Superior temporal gyrus (tissue), 1 donor: ENCODE data around the gene PTGER2.

Experiments used
- DNase-seq: peaks from one replicate; pipeline ENCODE4 v3.0.0-alpha.2; 2016; ENCODE audit errors: extremely low spot score

PTGER2 gene, protein sequence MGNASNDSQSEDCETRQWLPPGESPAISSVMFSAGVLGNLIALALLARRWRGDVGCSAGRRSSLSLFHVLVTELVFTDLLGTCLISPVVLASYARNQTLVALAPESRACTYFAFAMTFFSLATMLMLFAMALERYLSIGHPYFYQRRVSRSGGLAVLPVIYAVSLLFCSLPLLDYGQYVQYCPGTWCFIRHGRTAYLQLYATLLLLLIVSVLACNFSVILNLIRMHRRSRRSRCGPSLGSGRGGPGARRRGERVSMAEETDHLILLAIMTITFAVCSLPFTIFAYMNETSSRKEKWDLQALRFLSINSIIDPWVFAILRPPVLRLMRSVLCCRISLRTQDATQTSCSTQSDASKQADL

DNA sequence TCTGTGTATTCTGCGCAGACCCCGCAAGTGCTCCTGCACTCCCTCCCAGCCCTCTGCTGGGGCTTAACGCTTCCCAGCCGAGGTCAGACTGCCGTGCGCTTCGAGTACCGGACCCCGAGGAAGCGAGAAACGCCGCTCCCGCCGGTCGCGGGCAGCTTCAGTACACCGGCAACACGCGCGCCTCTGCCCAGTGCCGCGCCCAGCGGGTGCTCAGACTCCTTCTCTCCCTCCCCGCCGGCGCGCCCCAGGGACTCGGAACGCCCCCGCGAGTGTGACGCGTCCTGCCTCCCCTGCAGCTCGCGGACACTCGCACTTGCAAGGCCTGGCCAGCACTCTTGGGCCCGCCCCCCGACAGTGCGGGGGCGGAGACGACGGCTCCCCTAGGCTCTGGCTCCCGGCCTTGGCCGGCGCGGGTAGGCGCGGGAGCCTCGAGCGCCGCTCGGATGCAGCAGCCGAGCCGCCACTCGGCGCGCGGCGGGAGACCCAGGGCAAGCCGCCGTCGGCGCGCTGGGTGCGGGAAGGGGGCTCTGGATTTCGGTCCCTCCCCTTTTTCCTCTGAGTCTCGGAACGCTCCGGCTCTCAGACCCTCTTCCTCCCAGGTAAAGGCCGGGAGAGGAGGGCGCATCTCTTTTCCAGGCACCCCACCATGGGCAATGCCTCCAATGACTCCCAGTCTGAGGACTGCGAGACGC, at the start of gene PTGER2:
PTGER2 (plus strand) TSS at position 410 of the 692 bp plus-strand sequence; CDS start at position 647, 237 bp downstream.
- DNase-seq, result no peak

DNA sequence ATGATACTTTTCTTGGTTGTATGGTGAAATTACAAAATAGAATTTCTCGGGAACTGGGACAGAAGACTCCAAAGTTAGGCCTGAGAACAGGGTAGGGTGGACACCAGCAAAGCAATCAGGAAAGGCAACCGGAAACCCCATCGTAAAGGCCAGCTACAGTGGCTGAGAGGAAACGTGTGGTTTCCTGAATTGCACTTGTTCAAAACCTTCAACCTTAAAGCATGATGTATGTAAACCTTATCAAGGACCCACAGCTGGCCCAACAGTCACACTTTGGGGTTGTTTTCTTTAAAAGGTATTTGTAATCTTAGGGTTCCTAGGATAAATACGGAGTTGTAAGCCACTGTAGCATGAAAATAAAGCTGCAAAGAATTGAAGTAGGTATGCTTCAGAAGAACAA, 48.9 kb upstream of the PTGER2 start:
- no peak for DNase-seq

DNA sequence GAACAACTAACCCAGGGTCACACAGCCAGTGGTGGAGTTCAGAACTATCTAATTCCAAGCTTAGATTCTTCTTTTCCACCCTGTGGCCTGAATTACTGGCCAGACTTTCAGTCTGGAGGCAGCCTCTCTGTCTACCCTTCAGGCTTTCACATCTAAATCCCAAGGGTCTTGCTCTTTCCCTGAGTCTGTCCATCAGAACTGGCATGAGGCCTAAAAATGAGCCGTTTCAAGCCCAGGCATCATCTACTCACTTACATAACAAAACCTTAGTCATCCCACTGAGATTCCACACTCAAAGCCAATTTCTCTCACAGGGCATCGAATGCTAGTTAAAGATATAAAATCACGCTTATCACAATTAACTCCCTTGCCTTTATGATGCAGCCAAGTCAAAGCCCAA, 47.9 kb upstream of the PTGER2 start:
- DNase-seq, result no peak

DNA sequence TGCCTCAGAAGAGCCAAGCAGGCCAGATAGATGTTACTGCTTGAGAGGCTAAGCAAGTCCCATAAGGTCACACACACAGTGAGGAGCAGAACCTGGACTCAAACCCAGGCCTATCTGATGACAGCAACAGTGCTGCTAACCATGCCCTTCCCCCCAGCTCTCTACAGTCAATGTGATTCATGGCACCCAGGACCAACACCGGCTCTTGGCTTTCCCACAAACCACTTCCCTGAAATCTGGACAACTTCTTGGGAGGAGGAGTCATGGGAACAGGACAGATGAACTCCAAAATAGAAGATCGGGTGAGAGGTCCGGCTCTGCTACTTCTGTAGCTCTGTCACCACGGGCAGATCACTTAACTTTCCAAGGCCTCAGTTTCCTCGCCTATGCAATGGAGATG, 47.3 kb upstream of the PTGER2 start:
- no peak for DNase-seq

DNA sequence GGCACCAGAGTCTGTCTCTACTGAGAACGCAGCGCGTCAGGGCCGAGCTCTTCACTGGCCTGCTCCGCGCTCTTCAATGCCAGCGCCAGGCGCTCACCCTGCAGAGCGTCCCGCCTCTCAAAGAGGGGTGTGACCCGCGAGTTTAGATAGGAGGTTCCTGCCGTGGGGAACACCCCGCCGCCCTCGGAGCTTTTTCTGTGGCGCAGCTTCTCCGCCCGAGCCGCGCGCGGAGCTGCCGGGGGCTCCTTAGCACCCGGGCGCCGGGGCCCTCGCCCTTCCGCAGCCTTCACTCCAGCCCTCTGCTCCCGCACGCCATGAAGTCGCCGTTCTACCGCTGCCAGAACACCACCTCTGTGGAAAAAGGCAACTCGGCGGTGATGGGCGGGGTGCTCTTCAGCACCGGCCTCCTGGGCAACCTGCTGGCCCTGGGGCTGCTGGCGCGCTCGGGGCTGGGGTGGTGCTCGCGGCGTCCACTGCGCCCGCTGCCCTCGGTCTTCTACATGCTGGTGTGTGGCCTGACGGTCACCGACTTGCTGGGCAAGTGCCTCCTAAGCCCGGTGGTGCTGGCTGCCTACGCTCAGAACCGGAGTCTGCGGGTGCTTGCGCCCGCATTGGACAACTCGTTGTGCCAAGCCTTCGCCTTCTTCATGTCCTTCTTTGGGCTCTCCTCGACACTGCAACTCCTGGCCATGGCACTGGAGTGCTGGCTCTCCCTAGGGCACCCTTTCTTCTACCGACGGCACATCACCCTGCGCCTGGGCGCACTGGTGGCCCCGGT, 46.4 kb upstream of the PTGER2 start, which contains the start of gene PTGDR:
PTGDR (plus strand) TSS at position 198 of the 778 bp plus-strand sequence; CDS start at position 315, 117 bp downstream.
- DNase-seq, result no peak

DNA sequence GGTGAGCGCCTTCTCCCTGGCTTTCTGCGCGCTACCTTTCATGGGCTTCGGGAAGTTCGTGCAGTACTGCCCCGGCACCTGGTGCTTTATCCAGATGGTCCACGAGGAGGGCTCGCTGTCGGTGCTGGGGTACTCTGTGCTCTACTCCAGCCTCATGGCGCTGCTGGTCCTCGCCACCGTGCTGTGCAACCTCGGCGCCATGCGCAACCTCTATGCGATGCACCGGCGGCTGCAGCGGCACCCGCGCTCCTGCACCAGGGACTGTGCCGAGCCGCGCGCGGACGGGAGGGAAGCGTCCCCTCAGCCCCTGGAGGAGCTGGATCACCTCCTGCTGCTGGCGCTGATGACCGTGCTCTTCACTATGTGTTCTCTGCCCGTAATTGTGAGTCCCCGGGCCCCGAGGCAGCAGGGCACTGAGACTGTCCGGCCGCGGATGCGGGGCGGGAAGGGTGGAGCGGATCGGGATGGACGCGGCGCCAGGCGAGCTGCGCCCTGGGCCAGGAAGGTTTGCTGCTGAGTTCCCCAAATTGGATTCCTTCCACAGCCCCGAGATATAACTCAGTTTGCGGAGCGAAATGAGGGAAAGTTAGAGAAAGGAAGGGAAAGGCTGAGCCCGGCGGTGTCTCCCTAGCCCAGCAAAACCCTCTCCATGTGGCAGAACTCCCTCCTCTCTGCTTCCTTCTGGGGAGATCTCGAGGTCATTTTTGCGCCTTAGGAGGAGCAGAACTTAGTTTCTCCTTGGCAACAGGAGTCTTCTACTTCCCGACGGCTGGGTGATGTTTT, 45.6 kb upstream of the PTGER2 start:
- no peak for DNase-seq

DNA sequence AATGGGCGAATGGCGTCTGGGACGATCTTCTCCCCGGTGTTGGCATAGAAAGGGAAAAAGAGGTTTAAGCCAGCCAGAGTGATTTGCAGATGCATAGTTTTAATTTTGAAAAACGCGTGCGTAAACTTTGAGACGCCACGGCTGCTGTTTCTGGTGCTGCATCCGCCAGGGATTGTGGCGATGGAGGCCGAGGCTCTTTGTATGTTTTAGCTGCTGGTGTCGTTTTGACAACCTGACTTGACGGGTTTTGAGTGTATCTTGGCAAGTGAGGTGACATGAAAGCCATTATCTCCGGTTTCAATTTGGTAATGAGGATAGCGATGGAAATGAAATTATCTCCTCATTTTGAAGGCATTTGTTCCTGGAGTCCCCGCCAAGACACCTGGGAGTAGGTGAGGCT, 45.0 kb upstream of the PTGER2 start:
- DNase-seq, result no peak

DNA sequence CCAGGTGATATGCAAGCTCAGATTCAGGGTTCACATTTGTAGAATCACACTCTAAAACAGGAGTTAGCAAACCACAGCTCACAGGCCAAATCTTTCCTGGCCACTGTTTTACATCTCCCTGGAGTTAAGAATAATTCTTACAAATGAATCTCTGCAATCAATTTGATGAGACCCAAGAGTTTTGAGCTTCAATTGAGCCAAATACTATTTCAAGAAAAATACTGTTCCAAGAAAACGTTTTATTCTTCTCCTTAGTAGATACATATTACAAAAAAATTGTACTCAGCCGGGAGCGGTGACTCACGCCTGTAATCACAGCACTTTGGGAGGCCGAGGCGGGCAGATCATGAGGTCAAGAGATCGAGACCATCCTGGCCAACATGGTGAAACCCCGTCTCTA, 44.1 kb upstream of the PTGER2 start:
- no peak for DNase-seq

DNA sequence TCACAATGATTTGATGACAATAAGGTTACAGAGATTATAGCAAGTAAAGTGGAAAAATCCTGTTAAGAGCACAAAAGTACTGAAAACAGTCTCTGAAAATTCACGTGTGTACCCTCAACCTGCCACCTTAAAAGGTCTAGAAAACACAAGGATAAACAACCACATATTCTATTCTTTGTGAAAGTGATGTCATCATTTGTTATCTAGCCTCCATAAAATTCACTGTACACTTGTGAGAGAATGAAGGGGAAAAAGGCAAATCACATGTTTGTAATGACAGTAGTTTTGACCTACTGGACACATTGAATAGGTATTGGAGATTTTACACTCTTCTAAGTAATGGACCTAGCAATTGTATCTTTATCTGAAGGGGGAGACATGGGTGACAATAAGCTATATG, 42.6 kb upstream of the PTGER2 start:
- no peak for DNase-seq

DNA sequence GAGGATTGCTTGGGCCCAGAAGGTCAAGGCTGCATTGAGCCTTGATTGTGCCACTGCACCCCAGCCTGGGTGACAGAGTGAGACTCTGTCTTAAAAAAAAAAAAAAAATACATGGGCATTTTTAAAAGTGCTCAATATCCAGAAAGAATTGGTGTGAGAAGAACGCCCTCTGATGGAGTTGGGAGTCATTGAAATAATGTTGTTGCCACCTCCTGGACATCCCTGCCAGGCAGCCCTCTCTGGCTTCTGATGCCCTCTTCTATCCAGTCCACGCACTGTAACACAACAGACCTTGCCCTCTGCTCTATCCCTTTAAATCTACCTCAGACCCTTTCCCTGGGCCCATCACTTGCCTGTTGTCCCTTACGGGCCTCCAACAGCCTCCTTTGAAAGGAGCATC, 41.7 kb upstream of the PTGER2 start:
- DNase-seq, result no peak

DNA sequence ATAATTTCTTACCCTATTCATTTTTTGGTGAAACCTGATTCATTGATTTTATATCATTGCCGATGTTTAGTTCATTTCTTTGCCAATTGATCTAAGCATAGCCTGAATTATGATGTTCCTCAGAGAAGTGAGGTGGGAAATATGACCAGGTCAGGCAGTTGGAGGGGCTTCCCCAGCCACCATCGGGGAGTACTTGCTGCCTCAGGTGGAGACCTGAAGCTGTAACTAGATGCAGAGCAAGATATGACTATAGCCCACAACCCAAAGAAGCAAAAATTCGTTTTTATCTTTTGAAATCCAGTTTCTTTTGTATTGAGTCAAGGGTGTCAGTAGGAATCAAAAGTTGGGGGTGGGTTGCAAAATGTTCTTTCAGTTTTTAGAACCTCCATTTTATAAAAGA, 38.7 kb upstream of the PTGER2 start:
- no peak for DNase-seq

DNA sequence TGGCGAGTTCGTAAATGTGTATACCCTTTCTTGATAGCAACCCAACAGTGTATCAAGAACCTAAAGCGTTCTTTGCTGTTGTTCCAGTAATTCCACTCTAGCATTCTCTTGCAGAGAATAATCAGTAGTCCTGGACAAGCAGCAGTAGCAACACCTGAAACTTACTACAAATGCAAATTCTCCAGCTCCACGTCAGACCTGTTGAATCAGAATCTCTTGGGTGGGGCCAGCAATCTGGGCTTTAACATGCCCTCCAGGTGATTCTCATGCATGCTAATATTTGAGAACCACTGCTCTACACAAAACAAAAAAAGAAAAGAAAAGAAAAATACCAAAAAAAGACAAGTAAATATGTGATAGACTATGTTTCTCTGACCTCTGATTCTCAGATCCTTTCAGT, 36.6 kb upstream of the PTGER2 start:
- DNase-seq, result no peak

DNA sequence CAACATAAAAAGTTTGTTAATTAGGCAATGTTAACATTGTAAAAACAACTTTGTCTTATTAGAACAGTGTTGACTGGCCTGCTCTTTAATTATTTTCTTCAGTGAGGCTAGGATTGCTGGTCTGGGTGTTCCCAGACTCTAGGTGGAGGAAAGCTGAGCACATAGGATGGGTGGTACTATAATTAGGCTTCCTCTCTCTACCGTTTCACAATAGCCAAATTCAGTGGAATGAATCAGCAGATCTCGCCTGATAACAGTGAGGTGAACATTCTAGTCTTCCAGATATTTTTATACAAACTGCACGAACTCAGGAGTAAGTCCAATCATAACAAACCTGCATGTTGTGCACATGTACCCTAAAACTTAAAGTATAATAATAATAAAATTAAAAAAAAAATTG, 34.7 kb upstream of the PTGER2 start:
- no peak for DNase-seq

DNA sequence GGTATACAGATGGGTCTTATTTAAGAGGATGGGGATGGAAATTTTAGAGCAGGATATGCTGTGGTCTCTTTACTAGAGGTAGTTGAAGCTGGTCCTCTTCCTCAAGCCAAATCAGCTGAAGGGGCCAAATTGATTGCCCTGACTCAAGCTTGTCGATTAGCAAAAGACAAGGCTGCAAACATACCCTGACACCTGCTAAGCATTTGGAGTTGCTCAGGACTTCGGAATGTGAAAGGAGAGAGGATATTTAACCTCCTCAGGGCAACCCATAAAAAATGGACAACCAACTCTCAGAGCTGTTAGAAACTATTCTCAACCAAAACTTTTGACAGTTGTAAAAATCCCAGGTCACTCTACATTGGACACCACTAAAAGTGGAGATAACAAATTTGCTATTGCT, 31.0 kb upstream of the PTGER2 start:
- no peak for DNase-seq

DNA sequence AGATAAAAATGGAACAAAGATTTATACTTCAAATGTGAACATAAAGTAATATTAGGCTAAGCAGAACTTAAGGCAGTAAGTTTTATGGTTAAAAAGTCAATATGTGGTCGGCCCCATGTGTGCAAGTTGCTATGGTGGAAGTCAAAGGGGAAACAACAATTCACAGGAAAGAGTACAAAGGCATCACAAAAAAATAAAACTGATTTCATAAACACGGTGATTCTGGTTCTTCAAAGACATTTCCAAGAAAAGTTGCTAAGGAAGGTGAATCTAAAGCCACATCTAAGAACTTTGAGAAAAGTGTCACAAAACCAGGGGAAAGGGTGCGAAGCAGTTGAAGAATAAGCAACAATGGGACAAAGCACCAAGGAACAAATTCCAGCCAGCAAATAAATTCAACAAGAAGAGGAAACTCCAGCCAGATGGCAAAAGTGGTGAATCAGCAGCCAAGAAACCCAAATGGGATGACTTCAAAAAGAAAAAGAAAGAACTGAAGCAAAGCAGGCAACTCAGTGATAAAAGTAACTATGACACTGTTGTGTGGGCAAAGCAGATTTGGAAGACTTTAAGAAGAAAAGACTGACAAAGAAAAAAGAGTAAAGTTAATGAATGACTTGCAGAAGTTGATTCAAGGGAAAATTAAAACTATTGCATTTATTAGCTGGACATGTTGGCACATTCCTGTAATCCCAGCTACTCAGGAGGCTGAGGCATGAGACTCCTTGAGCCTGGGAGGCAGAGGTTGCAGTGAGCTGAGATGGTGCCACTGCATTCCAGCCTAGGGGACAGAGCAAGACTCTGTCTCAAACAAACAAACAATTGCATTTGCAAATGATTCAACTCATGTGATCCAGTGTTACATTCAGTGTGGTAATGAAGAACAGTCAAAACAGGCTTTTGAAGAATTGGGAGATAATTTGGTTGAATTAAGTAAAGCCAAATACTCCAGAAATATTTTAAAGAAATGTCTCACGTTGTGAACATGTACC, 27.2 kb upstream of the PTGER2 start:
- peak; percentile 41 for DNase-seq

DNA sequence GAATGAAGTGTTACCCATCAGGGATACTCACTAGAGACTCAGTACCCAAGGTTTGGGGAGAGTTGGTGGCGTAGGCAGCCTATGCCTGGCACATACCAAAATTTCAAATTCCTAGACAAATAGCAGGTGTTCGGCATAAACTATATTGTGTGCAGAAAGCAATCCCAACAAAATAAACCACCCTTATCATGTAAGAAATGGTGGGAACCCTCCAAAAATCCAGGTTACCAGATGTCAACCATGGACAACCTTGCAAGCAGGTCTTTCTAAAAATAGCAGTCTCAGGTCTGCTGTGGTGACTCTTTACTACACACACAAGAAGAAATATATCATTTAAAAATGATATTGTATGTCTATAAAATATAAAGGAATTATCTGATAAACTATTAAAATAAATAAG, 17.7 kb upstream of the PTGER2 start:
- no peak for DNase-seq

DNA sequence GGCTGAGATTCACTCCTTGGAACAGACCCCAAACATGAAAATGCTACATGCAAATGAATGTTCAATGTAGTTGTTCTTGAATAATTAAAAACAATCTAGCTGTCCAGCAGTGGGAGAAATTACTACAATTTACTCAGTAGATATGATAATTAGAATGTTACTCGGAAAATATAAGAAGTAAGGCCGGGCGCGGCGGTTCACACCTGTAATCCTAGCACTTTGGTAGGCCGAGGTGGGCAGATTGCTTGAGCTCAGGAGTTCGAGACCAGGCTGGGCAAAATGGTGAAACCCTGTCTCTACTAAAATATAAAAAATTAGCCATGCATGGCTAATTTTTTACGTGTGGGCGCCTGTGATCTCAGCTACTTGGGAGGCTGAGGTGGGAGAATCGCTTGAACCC, 15.3 kb upstream of the PTGER2 start:
- no peak for DNase-seq

DNA sequence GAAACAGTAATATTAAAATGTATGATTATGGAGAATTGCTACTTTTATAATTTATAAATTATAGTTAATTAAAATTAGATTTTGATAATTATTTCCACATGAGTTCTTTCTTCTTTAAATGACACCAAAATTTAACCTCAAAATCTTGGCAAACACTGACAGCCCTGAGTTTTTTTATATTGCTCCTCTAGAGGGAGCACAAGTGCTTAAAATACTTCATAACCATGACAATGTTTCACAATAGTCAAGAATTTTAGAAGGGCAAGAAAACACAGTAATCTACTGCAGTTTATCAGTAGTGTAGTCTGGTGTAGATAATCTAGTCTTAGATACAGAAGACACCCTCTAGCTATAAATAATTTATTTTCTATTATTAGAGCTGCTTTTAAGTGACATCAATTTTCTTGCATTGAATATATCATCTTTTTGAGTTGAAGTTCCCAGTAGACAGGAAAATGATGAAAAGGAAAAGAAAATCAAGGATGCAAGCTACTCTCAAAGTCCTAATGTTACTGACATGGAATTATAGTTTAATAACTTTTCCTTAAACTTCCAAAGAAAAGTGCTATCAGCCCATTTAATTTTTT, 14.3 kb upstream of the PTGER2 start:
- DNase-seq, result peak; percentile 82

DNA sequence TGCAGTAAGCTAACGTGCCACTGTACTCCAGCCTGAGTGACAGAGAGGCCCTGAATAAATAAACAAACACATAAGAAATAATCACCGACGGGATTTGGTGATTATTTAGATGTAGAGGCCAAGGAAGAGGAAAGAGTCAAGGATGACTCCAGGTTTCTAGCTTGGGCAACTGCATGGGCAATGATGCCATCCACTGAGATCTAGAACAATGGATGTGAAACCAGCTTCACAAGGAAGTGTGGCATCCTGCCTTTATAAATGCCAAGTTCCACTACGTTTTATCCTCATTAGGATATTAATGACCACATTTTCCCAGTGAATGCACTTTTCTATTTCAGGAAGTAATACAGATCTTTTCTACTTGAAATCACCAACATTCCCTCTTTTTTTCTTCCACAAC, 10.9 kb upstream of the PTGER2 start:
- no peak for DNase-seq

DNA sequence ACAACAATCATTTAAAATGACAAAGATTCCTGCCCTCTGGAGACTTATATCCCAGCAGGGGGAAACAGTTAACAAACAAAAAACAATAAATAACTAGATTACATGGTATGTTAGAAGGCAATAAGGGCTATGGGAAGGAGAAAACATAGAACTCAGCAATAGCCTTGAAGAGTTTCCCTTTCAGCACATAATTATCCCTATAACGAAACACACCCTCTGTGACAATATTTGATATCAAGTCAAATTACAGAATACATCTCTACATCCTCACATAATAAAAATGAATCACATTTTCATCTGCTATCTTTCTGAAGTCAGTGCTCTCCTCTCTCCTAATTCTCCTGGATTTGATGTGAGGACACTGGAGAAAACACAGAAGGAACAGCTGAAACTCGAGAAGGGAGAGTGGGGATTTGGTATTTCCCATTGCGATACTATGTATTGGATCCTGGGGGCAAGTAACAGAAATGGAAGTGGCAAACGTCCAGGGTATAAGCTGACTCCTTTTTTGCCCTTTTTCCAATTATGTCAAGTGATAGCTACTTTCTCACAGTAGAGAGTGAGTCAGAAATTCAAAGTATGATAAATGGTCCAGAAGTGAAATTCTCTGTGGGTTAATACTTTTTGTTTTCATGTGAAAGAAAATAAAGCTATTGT, 9.7 kb upstream of the PTGER2 start:
- no peak for DNase-seq
